ENCODE measurements around the gene CHMP4B.

DNA sequence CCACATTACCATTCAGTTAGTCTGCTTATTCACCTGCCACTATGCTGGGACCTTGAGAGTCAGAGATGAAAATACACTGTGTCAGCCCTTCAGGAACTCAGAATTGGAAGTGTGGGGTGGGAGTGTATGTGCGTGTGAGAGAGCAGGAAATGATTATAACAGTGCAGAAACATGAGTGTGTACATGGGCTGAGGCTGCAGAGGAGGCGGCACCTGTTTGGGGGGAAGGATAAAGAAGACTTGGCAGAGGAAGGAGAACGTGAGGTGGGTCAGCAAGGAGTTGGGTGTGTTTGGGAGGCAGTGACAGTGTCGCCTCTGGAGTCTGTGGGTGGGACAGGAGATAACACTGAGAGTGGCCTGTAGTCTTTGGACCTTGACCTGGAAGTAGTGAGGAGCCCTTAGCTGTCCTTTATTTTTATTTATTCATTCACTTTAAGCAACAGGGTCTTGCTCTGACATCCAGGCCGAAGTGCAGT, 3.1 kb downstream of the CHMP4B start:
- TF ChIP-seq, protein P1, sequence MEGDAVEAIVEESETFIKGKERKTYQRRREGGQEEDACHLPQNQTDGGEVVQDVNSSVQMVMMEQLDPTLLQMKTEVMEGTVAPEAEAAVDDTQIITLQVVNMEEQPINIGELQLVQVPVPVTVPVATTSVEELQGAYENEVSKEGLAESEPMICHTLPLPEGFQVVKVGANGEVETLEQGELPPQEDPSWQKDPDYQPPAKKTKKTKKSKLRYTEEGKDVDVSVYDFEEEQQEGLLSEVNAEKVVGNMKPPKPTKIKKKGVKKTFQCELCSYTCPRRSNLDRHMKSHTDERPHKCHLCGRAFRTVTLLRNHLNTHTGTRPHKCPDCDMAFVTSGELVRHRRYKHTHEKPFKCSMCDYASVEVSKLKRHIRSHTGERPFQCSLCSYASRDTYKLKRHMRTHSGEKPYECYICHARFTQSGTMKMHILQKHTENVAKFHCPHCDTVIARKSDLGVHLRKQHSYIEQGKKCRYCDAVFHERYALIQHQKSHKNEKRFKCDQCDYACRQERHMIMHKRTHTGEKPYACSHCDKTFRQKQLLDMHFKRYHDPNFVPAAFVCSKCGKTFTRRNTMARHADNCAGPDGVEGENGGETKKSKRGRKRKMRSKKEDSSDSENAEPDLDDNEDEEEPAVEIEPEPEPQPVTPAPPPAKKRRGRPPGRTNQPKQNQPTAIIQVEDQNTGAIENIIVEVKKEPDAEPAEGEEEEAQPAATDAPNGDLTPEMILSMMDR (conservative IDR thresholded peaks at IDR 0.05), result no peak
- no peak for TF ChIP-seq ZFX (IDR thresholded peaks at IDR 0.05)
